Choroid plexus epithelial cell (primary cell): Measurements from ENCODE around the gene GRIA4.
A peak's percentile ranks its signal among the peaks of the same experiment; 100 is the strongest.

Experiments
- DNase-seq: peaks from one replicate; pipeline ENCODE4 v3.0.0-alpha.2; 2010; ENCODE audit warnings: low read depth
- H3K4me3 ChIP-seq: 2 replicates; pipeline ENCODE4 v1.5.1; 2011; ENCODE audit warnings: low read depth, mild to moderate bottlenecking, control low read depth, low read length, moderate library complexity
- CTCF ChIP-seq: conservative IDR thresholded peaks from 2 replicates; pipeline ENCODE4 v1.5.1; 2011; ENCODE audit warnings: low read depth, mild to moderate bottlenecking, control low read depth, inconsistent platforms, low read length, moderate library complexity

Gene GRIA4

DNA sequence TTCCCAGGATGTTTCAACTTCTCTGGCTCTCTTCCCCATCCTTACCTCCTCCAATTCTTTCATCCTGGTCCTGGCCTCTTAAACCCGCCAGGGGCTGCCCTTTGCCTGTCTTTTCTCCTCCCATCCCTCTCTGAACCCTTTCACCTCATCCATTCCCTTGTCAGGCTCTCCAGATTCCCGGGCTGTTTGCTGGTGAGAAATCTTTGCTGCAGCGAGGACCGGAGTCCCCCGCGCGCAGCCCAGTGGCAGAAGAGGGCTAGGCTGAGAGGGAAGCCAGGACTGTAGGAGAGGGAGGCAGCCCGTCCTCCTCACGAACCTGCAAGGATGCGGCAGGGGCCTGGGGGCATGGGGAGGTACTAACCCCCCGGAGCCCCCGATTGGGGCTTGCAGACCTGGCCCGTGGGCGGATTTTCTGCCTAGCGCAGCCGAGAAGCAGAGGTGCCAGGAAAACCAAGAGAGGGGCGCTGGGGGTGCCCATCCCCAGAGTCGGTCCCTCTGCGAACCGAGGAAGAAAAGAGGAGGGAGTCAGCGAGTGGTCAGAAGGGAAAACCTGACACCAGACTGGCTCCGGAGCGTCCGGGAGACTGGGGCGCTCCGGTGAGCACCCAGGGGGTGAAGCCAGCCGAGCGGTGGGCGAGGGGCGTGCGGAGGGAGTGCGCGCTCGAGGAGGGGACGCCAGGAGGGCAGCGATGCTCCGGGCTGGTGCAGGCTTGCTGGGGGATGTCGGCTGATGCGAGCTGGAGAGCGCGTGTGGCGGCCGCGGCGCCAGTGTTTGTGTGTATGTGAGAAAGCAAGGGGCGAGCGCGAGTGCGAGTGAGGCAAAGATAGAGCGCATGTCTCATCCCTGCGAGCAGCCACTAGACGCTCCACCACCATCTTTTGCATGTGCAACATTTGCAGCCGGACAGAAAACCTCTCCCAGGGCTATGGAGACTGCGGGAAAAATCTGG lies at the start of gene GRIA4:
TSS of gene GRIA4 (plus strand) at position 242 of the 950 bp plus-strand sequence. CDS start 925 bp downstream, outside the sequence.
- DNase-seq = peak; percentile 56
- TF ChIP-seq CTCF = no peak
- H3K4me3 ChIP-seq = peak within 1 kb of the TSS; percentile 56

DNA sequence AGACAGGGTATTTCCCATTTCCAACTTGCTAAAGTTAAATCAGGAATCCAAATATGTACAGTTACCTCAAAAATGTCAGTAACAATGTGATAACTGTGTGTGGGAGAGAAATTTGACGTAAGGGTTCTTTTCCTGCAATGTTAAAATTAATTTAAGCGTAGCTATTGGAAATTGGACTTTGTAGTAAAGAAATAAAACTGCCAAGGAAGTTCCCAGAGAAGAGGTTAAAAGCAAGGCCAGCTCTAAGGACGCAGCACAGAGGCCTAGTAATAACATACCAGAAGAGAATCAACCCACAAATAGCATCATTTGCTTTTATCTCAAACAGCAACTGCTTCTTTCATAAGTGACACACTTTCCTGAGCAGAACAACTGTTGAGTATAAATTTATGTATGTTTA lies 36.8 kb upstream of the GRIA4 start:
- DNase-seq = peak; percentile 61
- TF ChIP-seq CTCF = no peak
- H3K4me3 ChIP-seq = no peak overlapping the region

- no peak for TF ChIP-seq CTCF
- H3K4me3 ChIP-seq = no peak overlapping the region
- DNase-seq = peak; percentile 26
Measured at GRCh38 chr11:105574974-105575373, 34.9 kb upstream of the GRIA4 start.

GRCh38 chr11:105577641-105578040 lies 32.2 kb upstream of the GRIA4 start:
- TF ChIP-seq CTCF = peak; percentile 51
- DNase-seq = peak; percentile 68
- H3K4me3 ChIP-seq = no peak overlapping the region

DNA sequence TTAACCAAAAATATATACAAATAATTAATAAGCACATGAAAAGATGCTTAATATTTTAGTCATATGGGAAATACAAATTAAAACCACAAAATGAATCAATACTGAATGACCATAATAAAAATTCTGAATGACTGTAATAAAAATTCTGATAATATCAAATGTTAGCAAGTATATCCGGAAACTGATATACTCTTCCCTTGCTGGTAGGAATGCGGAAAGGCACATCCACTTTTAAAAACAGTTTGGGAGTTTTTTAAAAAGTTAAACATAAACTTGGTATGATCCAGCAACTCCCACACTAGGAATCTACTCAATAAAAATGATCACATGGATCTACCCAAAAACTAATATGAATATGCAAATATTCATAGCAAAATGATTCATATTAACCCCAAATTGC lies 30.8 kb upstream of the GRIA4 start:
- H3K4me3 ChIP-seq = no peak overlapping the region
- no peak for DNase-seq
- no peak for TF ChIP-seq CTCF

- DNase-seq = peak; percentile 22
- no peak overlapping the region for H3K4me3 ChIP-seq
- TF ChIP-seq CTCF = no peak
Measured at GRCh38 chr11:105582497-105582896, 27.4 kb upstream of the GRIA4 start.

GRCh38 chr11:105588001-105588400 lies 21.9 kb upstream of the GRIA4 start:
- DNase-seq = peak; percentile 80
- no peak overlapping the region for H3K4me3 ChIP-seq
- no peak for TF ChIP-seq CTCF
